NCI-H1436 (cell line): Measurements from ENCODE around the gene VAV2.

ENCODE experiments used
- DNase-seq: peaks from one replicate; lab custom pipeline; 2025; lab: John Stamatoyannopoulos, UW

The VAV2 gene, protein sequence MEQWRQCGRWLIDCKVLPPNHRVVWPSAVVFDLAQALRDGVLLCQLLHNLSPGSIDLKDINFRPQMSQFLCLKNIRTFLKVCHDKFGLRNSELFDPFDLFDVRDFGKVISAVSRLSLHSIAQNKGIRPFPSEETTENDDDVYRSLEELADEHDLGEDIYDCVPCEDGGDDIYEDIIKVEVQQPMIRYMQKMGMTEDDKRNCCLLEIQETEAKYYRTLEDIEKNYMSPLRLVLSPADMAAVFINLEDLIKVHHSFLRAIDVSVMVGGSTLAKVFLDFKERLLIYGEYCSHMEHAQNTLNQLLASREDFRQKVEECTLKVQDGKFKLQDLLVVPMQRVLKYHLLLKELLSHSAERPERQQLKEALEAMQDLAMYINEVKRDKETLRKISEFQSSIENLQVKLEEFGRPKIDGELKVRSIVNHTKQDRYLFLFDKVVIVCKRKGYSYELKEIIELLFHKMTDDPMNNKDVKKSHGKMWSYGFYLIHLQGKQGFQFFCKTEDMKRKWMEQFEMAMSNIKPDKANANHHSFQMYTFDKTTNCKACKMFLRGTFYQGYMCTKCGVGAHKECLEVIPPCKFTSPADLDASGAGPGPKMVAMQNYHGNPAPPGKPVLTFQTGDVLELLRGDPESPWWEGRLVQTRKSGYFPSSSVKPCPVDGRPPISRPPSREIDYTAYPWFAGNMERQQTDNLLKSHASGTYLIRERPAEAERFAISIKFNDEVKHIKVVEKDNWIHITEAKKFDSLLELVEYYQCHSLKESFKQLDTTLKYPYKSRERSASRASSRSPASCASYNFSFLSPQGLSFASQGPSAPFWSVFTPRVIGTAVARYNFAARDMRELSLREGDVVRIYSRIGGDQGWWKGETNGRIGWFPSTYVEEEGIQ

GRCh38 chr9:133991964-133992779 lies at the start of gene VAV2:
VAV2 (minus strand) TSS chr9:133992324; CDS start chr9:133992278, 46 bp downstream.
- peak; percentile 49 for DNase-seq

GRCh38 chr9:134041649-134041962 lies 49.5 kb upstream of the VAV2 start:
- DNase-seq = no peak

DNA sequence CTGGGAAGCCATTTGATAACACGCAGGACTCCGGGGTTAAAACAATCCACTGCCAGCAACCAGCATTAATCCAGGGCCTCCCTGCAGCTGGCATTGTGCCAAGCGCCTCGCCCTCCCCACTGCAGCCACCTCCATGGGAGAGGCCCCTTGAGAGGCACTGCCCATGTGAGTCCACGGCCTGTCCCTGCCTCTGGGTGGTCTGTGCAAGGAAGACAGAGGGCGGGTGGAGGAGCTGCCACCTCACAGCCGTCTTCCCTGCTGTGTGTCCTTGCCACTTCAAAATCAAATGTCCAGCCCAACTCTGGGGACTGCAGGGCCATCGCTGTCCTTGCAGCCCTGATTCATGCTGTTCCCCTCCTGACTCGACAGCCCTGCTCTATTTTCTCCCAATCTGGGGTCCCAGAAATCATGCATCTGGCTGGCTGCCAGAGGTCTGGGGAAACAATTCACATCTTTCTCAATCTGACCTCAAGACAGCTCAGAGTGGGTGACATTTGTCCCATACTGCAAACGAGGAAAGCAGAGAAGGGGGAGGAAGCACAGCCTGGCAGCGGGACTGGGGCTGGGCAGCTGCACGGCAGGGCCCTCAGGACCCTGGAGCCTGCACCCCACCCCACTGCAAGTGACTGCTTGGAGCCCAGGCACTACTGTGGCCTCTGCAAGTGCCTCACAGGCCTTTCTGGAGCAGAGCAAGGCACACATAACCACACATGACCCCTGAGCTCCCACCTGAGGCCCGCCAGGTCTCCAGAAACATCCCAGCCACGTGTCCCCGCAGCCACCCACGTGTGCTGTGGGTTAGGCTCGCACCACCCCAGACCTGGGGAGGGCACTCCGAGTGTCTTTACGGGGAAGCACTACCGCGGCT lies 48.9 kb upstream of the VAV2 start:
- no peak for DNase-seq

DNA sequence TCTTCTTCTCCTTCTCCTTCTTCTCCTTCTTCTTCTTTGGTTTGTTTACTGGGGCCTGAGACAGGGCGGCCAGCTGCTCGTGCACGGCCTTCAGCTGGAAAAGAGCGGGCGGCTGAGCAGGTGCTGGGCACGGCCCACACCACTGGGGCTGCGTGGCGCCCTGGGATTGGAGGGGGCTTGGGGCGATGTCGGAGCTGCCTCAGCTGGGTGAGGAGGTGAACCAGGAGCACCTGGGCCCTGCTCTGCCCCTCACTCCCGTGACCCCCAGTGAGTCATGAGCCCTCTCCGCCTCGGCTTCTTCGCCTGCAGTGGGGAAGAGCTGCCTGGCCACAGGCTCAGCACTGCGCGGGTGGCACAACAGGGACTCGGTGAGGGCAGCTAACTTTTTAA lies 48.0 kb upstream of the VAV2 start:
- DNase-seq = no peak

DNA sequence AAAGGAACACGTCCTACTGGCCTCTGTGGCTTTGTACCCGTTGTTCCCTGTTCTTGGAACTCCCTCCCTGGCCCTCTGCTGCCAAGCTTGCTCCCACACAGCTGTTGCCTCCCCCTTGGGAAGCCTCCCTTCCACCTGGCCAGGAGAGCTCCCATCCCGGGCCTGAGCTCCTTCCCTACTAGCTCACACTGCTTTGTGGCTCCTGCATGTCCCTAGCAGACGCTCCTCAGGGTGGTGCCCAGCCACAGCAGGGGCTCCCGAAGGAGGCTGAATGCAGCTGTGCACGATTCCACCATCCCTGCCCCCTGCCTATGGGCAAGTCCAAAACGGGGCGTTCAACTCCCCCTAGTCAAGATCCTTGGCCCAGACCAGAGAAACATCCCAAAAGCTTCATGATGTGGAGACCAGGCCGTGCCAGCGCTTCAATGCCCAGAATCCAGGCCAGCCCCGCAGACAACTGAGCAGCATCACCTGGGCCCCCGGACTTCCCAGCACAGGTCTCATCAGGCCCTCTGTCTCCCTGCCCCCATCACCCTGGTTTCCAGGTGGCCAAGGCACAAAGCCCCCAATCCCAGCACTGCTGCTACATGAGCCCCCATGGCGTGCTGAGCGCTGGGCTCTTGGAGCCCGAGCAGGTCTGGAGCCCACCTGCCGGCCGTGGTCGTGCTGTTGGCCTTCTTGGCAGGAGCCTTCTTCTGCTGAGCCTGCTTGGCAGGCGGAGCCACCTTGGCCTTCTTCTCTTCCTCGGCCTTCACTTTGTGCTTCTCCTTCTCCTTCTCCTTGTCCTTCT lies 47.5 kb upstream of the VAV2 start:
- DNase-seq = no peak

DNA sequence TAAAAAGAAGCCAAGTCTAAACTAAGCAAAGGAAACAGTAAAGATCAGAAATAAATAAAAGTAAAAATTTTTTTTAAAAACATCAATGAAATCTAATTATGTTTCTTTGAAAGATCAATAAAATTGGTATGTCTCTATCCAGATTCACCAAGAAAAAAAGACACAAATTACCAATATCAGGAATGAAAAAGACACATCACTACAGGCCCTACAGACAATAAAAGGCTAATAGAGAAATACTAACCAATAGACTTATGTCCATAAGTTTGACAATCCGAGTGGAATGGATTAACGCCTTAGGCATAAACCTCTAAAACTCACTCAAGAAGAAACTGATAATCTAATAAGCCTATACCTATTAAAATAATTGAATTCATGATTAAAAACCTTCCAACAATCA lies 45.5 kb upstream of the VAV2 start:
- no peak for DNase-seq

- no peak for DNase-seq
These were observed 44.0 kb upstream of the VAV2 start for GRCh38 chr9:134036130-134036529.

DNA sequence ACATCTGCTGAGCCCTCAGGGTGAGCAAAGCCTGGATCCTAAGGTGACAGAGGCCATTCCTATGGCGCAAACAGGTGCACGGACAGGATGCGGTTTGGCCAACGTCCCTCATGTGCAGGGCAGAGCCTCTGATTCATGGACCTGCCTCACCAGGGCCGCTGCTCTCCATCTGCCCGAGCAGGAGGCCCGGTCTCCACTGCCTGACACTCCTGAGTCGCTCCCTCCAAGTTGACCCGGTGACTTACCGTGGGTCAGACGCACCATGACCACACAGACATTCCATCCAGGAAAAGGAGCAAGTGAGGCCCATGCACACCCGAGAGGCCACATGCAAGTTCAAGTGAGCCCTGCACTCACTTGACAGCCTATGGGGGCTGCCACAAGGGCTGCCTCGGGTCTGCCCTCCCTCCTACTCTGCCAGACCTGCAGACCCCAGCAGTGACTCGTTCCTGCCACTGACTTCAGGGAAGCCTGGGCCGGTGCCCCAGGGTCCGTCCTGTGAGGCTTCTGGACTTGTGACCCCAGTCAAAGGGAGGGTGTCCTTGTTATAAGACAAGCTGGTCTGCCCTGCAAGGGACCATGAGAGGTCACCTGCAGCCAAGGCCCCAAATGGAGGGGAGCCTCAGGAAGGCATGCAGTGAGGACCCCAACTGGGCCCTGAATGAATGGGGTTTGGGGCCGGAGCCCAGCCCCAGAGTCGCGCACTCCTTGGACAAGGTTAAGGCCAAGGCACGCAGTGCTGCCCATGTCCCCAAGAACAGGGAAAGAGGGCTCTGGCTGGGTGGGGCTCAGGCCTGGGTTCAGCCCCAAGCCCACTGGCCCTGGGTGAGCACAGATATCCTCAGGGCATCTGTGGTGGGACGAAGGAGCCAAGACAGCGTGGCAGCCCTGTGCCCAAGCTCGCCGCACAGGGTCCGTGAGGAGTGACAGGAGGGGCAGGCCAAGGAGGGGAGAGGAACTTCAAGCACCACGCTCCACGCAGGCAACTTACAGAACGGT lies 43.2 kb upstream of the VAV2 start:
- DNase-seq = no peak

DNA sequence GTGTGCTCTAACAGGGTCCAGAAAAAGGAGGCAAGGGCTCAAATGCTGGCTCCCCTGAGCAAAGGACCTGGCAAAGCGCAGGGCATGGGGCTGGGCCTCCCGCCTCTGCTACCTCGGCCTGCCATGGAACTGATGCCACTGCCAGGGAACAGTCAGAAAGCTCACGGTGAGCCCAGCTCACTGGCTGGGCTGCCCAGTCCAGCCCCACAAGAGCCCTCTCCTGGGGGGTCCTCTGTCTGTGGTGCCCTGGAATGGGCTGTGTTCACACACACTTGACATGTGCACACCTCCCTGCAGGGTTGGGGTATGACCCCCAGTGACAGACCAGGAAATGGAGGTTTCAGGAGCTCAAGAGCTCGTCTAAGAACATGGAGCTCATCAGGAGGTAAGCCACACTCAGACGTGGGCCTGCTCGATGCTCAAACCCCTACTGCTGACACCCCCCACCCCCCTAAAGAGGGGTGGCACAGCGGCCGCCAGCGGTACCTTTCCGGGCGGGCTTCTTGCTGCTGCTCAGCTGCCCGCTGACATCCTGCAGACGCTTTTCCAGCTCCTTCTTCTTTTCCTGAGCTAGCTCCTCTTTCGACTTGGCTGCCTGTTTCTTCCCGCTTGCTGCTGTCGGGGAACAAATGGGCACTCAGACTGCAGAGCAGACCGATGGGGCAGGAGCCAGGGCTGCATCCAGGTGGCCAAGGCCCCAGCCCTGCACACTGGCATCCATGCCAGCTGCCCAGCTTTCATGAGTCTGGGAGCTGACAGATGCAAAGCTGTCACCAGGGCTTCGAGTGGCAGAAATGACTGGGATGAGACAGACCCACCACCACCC lies 42.3 kb upstream of the VAV2 start:
- DNase-seq = no peak

DNA sequence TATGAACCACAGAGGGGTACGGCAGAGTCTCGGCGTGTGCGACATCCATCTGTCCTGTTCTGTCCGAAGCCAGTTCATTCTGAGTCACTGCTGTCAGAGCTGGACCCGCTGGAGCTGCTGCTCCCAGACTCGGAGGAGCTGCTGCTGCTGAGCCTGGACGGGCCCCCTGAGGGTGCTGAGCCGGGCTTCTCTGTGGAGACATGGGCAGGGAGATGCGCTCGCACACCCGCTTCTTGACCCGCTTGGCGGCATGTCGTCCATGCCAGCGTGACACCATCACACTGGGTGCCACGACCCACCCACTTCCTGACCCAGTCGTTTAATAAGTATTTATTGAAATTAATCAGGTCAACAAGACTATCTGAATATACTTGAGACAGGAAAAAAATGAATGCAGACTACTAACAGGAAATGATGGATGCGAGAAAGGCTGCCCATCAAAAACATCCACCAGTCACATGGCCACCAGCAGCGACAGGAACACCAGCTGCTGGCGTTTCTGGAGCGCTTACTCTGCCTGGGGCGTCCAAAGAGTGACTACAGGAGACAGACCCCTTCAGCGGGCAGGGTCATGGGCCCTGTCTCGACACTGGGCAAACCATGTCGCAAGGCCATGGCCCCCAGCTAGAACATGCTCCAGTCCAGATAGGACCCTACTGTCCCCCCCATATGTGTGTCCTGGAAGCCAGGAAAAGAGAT lies 41.5 kb upstream of the VAV2 start:
- DNase-seq = no peak

- no peak for DNase-seq
These were observed 40.5 kb upstream of the VAV2 start for GRCh38 chr9:134032456-134033222.

GRCh38 chr9:134031783-134032182 lies 39.7 kb upstream of the VAV2 start:
- no peak for DNase-seq

DNA sequence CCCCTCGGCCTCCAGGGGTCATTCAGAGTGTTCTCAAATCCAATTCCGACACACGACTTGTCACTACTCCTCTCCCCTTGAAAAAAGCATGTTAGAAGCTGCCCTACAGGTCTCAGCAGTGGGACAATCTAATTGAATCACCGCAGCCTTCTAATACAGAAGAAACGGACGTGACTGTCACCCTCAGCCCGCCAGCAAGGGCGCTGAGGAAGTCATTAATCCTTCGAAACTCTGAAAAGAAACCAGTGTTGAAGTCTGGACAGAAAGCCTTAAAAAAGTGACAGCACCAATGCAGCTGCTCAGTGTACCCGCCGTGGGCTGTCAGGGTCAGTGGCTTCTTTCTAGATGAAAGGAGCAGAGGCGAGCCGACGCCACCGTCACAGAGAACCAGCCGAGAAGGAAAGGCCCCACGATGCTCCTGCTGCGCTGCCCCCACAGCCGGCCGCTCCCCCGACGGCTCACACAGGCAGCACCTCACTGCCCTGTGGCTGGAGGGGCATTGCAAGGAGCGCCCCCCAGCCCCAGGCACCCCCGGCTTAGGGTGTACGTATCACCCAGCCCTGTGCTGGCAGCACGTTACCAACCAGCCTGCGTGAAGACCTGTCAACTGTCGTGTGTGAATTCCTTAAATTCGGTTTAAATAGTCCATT lies 38.8 kb upstream of the VAV2 start:
- no peak for DNase-seq

- no peak for DNase-seq
These were observed 37.4 kb upstream of the VAV2 start for GRCh38 chr9:134029248-134030226.

DNA sequence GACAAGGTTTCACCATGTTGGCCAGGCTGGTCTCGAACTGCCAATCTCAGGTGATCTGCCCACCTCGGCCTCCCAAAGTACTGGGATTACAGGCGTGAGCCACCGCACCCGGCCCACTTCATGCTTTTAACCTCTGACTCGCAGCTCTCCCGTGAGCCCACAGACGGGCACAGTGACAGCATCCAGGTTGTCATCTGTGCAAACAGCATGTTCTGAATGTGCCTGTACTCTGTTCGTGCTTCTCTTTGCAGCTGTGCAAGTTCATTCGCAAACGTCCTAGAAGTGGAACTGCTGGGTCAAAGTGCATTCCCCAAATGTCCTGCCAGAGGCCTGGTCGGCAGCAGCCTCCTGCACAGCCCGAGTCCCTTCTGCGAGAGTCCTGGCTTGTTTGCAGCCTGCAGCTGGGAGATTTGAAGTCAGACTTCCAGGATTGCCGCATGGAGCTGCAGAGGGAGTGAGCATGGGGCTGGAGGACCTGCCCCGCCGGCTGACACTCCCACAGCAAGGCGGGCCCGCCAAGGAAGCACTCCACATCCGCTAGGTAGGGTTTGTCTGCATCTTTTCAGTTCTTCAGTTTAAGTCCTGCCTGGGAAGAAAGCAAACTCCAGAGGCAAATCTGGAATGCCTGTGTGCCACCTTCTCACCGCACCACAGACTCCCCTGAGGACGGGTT lies 36.6 kb upstream of the VAV2 start:
- no peak for DNase-seq
